ENCODE results near the gene LIPJ.

Gene LIPJ

GRCh38 chr10:88553116-88553752 lies 33.3 kb upstream of the LIPJ start:
- TF ChIP-seq TAF1 (IDR thresholded peaks at IDR 0.05; ENCODE audit: borderline replicate concordance, insufficient read depth, low read length), result no peak
- TF ChIP-seq POLR2AphosphoS5 (IDR thresholded peaks at IDR 0.05; ENCODE audit: low read depth, low read length), result no peak
- TF ChIP-seq FOXP2 (optimal IDR thresholded peaks at IDR 0.05; ENCODE audit: borderline replicate concordance, extremely low read depth, extremely low read length, insufficient read depth), result no peak
- TF ChIP-seq SIN3A (IDR thresholded peaks at IDR 0.05; ENCODE audit: borderline replicate concordance, insufficient read depth, low read length), result no peak
- TF ChIP-seq, protein P1, sequence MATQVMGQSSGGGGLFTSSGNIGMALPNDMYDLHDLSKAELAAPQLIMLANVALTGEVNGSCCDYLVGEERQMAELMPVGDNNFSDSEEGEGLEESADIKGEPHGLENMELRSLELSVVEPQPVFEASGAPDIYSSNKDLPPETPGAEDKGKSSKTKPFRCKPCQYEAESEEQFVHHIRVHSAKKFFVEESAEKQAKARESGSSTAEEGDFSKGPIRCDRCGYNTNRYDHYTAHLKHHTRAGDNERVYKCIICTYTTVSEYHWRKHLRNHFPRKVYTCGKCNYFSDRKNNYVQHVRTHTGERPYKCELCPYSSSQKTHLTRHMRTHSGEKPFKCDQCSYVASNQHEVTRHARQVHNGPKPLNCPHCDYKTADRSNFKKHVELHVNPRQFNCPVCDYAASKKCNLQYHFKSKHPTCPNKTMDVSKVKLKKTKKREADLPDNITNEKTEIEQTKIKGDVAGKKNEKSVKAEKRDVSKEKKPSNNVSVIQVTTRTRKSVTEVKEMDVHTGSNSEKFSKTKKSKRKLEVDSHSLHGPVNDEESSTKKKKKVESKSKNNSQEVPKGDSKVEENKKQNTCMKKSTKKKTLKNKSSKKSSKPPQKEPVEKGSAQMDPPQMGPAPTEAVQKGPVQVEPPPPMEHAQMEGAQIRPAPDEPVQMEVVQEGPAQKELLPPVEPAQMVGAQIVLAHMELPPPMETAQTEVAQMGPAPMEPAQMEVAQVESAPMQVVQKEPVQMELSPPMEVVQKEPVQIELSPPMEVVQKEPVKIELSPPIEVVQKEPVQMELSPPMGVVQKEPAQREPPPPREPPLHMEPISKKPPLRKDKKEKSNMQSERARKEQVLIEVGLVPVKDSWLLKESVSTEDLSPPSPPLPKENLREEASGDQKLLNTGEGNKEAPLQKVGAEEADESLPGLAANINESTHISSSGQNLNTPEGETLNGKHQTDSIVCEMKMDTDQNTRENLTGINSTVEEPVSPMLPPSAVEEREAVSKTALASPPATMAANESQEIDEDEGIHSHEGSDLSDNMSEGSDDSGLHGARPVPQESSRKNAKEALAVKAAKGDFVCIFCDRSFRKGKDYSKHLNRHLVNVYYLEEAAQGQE (IDR thresholded peaks at IDR 0.05; ENCODE audit: insufficient read depth in 1 of 2, low read depth in 2 of 2, low read length in 2 of 2), result no peak

DNA sequence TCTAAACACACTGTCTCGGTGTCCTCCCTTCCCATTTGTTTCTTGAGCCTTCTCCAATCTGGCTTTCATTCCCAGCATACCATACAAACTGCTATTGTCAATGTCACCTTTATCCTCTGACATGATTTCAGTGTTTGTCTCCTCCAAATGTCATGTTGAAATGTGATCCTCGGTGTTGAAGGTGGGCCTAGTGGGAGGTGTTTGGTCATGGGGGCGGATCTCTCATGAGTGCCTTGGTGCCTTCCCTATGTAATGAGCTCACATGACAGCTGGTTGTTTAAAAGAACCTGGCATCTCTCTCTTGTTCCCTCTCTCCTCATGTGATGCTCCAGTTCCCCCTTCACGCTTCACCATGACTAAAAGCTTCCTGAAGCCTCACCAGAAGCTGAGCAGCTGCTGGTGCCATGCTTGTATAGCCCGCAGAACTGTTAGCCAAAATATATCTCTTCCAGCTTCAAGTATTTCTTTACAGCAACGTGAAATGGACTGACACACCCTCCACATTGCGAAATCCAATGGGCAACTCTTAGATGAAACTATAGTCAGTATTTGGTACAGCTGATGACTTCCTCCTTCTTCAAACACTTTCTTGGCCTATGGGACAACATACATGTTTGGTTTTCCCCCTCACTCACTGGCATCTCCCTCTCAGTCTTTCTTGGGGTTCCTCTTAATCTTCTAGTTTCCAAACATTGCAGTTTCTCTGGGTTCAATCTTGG lies 31.2 kb upstream of the LIPJ start:
- no peak for TF ChIP-seq SIN3A (IDR thresholded peaks at IDR 0.05; ENCODE audit: borderline replicate concordance, insufficient read depth, low read length)
- TF ChIP-seq, protein P1 (IDR thresholded peaks at IDR 0.05; ENCODE audit: insufficient read depth in 1 of 2, low read depth in 2 of 2, low read length in 2 of 2), result no peak
- TF ChIP-seq FOXP2 (optimal IDR thresholded peaks at IDR 0.05; ENCODE audit: borderline replicate concordance, extremely low read depth, extremely low read length, insufficient read depth), result no peak
- TF ChIP-seq TAF1 (IDR thresholded peaks at IDR 0.05; ENCODE audit: borderline replicate concordance, insufficient read depth, low read length), result no peak
- no peak for TF ChIP-seq POLR2AphosphoS5 (IDR thresholded peaks at IDR 0.05; ENCODE audit: low read depth, low read length)

GRCh38 chr10:88557256-88557655 lies 29.3 kb upstream of the LIPJ start:
- TF ChIP-seq FOXP2 (optimal IDR thresholded peaks at IDR 0.05; ENCODE audit: borderline replicate concordance, extremely low read depth, extremely low read length, insufficient read depth), result no peak
- TF ChIP-seq POLR2AphosphoS5 (IDR thresholded peaks at IDR 0.05; ENCODE audit: low read depth, low read length), result no peak
- TF ChIP-seq, protein P1 (IDR thresholded peaks at IDR 0.05; ENCODE audit: insufficient read depth in 1 of 2, low read depth in 2 of 2, low read length in 2 of 2), result no peak
- TF ChIP-seq TAF1 (IDR thresholded peaks at IDR 0.05; ENCODE audit: borderline replicate concordance, insufficient read depth, low read length), result no peak
- no peak for TF ChIP-seq SIN3A (IDR thresholded peaks at IDR 0.05; ENCODE audit: borderline replicate concordance, insufficient read depth, low read length)

GRCh38 chr10:88557658-88558057 lies 28.9 kb upstream of the LIPJ start:
- TF ChIP-seq POLR2AphosphoS5 (IDR thresholded peaks at IDR 0.05; ENCODE audit: low read depth, low read length) (no peak), FOXP2 (optimal IDR thresholded peaks at IDR 0.05; ENCODE audit: borderline replicate concordance, extremely low read depth, extremely low read length, insufficient read depth) (no peak), TAF1 (IDR thresholded peaks at IDR 0.05; ENCODE audit: borderline replicate concordance, insufficient read depth, low read length) (no peak), SIN3A (IDR thresholded peaks at IDR 0.05; ENCODE audit: borderline replicate concordance, insufficient read depth, low read length) (no peak)
- TF ChIP-seq, protein P1 (IDR thresholded peaks at IDR 0.05; ENCODE audit: insufficient read depth in 1 of 2, low read depth in 2 of 2, low read length in 2 of 2), result no peak
